GM19397 (cell line): Measurements from ENCODE around the gene GAS2L2.
A peak's percentile ranks its signal among the peaks of the same experiment; 100 is the strongest.
"Not testable (repeated sequence)": the region's sequence is repeated elsewhere in the genome, so short reads cannot be mapped to it uniquely, and the experiment has no call there.

Experiments
- ATAC-seq: cut with Tn5 transposase; IDR thresholded peaks from one replicate; pipeline ENCODE4 v1.9.1; 2021; ENCODE audit warnings: mild to moderate bottlenecking, moderate library complexity; ENCODE audit not compliant: unreplicated experiment

GAS2L2 gene

DNA sequence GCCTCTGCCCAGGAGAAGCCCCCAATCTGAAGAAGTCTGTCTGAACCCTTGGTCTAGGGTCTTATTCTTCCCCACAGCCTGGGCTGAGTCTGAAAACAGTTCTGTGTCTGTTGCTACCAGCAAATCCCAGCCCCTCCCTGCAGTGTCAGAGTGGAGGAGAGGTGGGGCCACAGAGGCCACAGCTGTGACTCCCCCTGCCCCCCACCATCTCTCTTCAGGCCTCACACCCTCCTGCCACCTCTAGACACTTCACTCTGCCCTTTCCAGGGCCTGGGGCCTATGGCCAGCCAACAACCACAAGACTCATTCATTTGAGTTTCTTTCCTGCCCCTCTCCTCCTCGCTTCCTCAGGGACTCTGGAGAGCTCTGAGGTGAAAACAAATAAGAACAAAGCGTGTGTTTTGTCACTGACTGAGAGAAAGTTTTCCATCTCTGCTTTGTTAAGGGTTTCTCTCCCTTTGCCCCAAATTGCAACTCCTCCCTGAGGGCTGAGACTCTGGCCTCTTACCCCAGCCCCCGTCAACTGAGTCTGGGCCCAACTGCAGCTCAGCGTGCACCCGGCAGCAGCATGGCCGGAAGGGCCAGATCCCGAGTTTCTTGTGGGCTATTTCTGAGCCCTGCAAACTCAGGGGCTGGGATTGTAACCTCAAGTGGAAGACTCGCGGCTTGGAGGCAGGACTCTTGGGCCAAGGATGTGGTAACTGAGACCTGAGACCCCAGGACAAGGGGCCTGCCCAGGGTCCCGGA lies 20.8 kb upstream of the GAS2L2 start:
- no peak for ATAC-seq

DNA sequence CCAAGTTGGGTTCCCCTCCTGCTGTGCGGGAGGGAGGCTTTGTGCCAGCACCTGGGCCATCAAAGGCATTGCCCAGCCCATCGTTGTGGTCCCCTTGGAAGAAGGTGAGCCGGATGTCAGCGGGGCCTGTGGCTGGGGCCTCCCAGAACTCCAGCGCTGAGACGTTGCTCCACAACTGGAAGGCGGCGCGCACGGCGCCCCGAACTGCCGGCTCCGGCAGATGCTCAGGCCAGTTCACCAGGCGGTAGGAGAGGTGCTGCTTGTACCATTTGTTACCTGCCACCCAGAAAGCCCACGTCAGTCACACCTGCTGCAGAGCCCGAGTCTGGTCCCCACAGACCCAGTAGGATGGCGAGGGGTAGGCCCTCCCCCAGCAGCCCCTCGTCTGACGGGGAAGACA lies 20.1 kb upstream of the GAS2L2 start:
- no peak for ATAC-seq

DNA sequence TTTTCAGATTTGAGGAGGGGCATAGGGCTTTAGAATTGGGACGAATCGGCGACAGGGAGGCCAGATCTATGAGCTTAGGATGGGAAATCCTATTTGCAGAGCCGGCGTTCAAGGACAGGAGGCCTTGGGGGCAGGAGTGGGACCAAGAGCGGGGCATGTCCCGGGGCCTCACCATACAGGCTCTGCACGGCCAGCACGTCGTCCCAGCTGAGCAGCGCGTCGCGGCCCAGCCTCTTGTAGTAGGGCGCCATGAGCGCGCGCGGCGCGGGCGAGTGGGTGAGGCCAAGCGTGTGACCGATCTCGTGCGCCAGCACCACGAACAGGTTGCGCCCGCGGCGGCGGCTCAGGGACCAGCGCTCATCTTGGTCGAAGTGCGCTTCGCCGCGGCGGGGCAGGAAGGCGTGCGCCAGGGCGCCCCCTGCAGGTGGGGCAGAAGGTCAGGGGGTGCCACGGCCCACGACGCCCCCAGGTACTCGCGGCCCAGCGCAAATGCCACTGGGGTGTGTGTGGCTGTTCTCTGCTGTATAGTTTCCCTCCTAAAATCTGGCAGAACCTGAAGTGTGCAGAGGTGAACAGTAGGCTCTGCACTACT lies 17.0 kb upstream of the GAS2L2 start:
- ATAC-seq, result no peak

DNA sequence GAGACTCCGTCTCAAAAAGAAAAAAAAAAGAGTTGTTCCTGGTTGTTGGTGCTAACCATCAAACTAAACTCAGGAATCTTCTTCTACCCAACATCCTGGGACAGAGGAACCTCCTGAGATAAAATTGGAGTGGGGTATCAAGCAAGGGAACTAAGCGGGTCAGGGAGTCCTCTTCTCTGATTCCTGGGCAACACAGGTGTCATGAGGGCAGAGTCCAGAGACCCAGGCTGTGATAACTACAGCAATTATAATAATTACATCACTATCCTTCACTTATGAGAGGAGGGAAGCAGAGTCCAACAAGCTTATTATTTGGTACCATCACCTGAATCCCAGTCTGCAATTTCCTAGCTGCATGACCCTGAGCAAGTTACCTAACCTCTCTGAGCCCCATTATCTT lies 15.8 kb upstream of the GAS2L2 start:
- no peak for ATAC-seq

DNA sequence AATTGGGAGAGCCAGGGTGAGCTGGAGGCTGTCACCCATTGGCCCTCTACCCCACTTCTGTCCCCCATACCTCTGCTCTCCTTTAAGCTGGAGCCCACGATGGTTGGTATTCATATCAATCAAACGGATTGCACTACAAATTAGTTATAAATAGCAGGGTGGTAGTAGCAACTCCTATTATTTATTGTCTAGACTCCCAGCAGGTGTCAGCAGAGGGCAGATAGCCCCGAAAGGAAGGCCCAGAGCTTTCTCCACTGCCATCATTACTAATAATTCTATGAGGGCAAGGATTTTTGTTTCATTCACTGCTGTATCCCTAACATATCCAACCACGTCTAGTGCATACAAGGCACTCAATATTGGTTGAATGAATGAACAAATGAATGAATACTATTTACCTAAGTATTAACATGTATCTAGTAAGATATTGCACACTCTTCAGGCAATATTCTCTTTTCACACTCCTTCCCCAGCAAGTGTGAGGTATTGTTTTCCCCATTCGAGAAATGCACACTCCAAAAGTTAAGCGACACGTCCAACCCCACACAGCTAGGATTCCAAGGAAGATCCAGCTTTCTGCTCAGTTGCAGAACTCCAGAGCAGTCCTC lies 14.0 kb upstream of the GAS2L2 start:
- no peak for ATAC-seq

DNA sequence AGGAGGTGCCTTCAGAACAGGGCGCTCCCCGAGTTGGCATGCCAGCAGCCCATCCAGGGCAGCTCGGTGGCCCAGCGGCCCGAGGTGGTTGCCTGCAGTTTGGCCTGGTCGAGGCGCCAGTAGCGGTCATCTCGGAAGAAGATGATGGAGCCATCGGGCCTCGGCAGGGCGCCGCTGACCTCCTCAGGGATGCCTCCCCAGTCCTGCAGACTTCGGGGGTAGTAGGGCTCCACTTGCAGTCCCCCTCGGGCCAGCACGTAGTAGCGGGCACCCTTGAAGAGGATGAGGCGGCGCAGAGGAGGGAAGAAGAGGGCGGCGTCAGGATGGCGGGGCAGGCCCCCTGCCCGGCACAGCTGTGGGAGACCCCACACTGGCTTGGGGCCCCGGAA lies 13.4 kb upstream of the GAS2L2 start:
- ATAC-seq, result no peak

DNA sequence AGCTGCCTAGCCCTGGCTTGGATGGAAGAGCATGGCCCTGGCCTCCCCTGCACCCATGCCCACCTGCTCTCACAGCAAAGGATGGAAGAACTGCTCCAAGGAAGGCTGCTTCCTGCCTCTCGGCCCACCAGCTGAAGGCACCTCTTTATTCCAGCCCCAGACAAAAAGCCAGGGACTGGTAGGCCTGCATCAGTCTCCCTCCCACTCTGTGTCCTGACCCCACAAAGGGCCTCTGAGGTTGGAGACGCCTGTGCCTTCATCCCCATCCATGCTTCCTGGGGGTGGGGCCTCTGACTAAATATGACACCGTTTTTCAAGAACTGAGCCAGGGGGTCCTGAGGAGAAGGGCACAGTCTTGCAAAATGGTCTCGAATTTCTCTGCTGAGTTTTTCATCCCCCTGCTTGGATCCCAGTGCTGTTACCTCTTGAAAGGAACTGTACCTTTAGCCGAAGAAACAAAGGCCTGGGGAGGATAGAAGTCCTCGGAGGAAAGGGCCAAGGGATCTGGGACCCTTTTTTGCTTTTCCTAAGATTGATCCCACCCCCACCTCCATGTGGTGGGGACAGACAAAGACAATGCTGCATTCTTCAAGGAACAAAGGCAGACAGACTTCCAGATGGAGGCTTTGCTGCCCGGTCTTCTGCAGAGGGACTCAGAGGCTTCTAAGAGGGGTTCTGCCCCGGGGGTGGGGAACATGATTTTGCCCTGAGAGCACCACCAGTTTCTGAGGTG lies 12.9 kb upstream of the GAS2L2 start:
- ATAC-seq, result no peak

DNA sequence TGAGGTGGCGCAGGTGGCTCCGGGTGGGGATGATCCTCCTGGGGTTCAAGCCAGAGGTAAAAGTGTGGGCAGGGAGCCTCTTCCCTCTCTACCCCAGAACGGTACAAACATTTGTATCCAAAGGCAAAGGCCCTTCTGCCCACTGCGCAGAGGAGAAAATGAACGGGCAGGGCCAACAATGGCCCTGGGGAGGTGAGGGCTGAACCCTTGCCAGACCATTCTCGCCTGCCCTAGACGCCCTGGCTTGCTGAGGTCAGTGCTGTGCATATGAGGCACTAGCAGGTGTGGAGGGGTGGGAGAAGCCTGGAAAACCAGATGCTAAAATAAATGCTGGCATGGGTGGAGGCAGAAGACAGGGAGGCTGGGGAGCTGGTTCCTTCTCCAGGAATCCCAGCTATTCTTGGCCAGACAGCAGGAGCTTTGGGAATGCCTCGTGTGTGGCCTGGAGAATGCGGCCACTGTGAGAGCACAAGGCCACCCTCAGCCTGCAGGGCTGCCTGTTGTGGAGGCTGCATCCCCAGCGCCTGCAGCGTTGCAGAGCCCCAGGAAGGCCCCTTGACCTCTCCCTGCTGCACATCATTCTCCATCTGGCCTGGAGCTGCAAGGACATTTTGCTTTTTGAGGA lies 12.2 kb upstream of the GAS2L2 start:
- ATAC-seq, result no peak

DNA sequence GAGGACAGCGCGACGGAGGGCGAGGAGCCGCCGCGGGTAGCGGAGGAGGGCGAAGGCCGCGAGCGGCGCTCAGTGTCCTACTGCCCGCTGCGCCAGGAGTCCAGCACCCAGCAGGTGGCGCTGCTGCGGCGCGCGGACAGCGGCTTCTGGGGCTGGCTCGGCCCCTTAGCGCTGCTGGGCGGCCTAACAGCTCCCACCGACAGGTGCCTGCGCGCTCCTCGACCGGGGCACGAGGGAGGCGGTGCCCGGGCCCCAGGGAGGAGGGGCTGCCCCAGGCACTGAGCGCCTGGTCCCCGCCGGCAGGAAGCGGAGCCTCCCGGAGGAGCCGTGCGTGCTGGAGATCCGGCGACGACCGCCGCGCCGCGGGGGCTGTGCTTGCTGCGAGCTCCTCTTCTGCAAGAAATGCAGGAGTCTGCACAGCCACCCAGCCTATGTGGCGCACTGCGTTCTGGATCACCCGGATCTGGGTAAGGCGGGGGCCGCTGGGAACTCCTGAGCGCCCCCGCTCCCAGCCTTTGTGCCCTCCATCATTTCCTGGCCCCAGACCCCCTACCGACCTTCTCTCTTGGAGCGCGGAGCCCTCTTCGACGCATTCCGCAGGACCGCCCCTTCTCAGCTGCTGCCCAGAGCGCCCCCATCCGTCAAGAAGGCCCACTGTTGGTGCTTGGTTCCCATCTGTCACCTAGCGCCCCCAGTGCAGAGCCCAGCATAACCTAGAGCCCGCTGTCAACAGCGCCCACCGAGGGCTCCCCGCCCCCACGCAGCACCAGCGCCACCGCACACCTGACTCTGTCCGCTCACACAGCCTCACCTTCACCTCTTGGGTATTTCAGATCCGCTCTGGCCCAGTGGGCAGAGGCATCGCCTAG lies 11.3 kb upstream of the GAS2L2 start:
- peak; percentile 79 for ATAC-seq

DNA sequence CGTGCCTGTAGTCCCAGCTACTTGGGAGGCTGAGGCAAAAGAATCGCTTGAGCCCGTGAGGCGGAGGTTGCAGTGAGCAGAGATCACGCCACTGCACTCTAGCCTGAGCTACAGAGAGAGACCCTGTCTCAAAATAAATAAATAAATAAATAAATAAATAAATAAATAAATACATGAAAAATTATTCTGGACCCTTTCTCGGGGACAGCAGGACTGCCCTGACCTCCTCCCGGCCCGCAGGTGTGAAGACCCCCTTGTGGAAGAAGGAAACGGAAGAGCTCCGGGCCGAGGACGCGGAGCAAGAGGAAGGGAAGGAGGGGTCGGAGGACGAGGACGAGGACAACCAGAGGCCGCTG lies 10.7 kb upstream of the GAS2L2 start:
- ATAC-seq, result no peak

DNA sequence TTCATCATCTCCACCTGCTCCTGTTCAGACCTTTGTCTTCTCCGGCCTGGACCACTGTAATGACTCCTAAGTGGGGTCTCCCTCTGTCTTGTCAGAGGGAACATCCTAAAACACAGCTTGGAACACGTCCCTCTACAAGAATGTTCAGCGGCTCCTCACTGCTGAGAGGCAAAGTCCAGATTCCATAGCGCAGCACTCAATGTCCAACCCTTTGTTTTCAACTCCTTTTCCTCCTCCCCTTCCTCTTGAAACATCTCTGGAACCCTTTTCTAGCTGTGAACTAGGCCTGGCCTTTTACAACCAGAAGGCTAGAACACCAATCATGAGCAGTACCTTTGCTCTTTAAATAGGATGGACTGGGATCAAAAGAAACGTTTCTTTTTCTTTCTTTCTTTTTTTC lies 8.6 kb upstream of the GAS2L2 start:
- ATAC-seq, result no peak

DNA sequence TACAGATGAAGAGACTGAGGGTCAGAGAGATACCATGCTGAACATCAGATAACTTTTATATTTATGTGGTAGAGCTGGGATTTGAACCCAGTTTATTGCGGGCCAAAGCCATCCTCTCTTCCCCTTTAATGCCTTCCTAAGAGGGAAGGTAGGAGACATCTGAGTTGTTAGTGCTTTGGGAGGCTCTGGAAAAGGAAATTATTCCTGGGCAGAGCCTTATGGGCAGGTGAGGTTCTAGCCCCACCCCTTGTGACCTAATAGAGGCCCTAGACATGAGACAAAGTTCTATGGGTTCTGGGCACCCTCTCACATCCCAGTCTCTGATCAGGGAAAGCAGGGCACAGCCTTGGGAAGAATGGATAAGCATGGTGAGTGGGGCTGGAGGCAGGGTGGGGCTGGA lies 7.5 kb upstream of the GAS2L2 start, which contains the start of gene C17orf50:
Gene C17orf50, plus strand, starts transcription at position 301 of the 400 bp plus-strand sequence. Its CDS starts 55 bp downstream, at position 356.
- ATAC-seq, result no peak

DNA sequence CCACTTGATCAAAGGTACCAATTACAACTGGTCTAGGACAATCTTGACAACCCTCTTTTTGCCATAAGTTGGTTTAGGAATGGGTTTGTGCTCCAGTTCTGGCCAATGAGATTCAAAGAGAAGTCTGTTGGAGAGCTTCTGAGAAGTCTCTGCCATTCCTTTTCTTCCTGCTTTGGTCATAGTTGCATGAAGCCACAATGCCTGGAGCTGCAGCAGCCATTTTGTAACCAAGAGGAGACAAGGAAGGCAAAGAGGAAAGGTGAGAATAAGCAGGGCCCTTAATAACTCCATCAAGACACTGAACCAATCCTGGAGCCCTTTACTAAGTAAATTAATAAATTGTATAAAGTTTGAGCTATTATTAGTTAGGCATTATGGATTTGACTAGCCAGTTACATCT lies 4.2 kb upstream of the GAS2L2 start:
- no peak for ATAC-seq

DNA sequence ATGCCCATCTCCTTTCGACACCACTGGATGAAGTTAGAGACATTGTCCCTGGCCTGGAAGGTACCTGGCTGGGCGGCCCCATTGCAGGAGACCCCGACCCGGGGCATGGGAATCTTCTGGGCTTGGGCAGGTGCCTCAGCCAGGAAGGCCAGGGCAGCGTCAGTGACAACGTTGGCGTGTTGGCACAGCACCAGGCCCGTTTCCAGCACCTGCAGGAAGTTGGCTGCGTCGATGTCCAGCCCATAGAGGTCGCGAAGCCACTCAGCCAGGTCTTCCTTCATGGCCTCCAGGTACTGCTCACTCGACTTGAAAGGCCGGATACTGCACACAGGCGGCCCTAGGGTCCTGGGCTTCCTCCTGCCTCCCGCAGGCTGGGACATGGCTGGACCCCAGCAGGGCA lies 568 bp downstream of the GAS2L2 start:
- ATAC-seq, result no peak

DNA sequence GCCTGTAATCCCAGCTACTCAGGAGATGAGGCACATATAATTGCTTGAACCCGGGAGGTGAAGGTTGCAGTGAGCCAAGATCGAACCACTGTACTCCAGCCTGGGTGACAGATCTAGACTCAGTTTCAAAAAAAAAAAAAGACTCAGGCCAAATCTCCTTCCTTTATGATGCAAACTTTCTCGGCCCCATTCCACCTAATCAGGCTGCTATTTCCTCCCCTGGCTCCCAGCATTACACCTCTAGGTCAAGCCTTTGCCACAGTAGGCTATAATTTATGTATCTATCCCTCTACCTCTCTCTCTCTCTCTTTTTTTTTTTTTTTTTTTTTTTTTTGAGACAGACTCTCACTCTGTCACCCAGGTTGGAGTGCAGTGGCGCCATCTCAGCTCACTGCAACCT lies 1.5 kb downstream of the GAS2L2 start:
- not testable (repeated sequence) for ATAC-seq

DNA sequence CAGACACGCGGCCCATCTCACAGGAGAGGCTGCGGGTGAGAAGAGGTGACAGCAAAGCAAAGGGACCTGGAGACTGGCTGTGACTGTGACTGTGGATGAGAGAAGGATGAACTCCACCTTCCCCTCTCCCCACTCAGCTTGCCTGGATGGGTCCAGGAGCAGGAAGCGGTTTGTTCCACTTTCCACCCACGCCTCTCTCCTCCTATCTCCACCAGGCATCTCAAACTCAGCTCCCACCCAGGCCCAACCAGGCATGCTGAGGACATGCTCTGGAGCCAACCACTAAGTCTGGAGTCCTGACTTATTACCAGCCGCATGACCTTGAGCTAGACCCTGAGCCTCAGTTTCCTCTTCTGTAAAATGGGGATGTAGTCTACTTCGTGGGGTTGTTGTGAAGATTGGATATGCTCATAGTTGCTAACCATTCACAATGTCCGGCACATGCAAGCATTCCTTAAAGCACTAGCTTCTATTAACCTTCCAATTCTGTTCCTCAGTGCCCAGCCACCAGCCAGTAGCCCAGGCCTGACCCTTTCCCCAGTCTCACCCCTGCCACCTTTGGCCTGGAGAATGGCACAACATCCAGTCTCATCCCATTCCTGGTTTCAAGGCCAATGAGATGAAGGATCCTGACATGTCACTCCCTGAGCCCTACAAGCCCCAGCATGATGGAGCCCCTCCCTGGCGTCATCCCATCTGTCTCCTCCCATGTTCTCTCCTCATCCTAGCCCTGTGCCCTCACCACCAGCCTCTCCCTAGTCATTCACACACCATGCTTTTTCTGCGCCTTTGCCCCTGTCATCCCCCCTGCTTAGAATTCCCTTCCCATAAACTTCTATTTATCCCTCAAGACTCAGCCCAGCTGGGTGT lies 2.3 kb downstream of the GAS2L2 start:
- no peak for ATAC-seq

DNA sequence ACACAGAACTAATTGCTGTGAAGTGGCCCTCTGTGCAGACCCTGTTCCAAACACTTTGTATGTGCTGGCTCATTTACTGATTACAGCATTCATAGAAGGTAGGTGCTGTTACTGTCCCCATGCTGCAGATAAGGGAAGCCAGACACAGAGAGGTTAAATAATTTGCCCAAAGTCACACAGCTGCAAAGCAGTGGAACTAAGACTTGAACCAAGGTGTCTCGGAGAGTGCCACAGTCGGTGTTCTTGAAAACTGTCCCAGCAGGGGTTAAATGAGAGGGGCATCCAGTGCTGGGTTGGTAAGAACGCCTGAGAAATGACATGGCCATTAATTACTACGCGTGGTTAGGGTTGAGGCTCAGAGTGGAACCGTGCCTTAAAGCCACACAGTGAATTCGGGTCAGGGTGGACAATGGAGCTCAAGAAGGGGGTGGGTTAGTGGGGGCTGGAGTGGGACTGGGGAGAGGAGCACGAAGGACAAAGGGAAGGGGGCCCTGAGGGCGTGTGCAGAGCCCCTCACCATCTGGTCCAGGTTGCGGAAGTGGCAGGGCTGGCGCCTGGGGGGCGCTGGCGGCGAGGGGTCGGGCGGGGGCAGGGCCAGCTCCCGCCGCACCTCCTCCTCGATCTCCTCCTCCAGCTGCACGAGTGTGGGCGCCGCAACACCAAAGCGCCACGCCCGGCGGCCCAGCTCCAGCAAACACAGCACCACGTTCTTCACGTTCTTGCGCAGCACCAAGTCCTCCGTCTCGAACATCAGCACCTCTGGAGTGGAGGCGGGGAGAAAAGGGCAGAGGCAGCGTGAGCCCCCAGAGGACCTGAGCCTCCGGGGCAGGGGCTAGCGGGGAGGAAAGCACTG lies 3.3 kb downstream of the GAS2L2 start:
- ATAC-seq, result no peak

DNA sequence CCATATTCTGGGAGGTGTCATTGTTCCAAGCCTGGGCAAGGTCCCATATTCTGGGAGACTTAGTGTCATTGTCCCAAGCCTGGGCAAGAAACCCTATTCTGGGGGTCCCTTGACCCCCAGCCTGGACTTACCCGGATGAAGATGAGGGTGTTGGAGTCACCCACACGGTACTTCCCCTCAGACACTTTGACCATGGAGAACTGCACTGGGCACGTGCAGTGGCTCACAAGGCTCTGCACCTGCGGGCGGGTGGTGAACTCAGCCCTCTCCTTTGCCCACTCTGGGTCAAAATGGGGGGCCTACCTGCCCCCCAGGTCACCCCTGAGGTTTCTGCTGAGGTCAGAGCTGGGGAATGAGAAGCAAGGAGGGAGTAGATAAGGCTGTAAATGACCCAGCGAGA lies 4.1 kb downstream of the GAS2L2 start:
- ATAC-seq, result no peak
